ENCODE measurements around the gene LPIN2.

GRCh38 chr18:2987876-2988790 is 24.8 kb downstream of the LPIN2 start:
- TF ChIP-seq POLR2A (IDR thresholded peaks at IDR 0.05; ENCODE audit: low read depth, low read length) (no peak), POLR2AphosphoS5 (IDR thresholded peaks at IDR 0.05; ENCODE audit: low read depth, low read length) (no peak)
